ENCODE measurements around the gene MT1E.
"Not testable (repeated sequence)": the region's sequence is repeated elsewhere in the genome, so short reads cannot be mapped to it uniquely, and the experiment has no call there.

The MT1E gene

GRCh38 chr16:56649271-56649670, 23.7 kb downstream of the MT1E start:
- FAIRE-seq, result no peak

GRCh38 chr16:56649820-56650219, 24.2 kb downstream of the MT1E start:
- no peak for FAIRE-seq

GRCh38 chr16:56651586-56651985, 26.0 kb downstream of the MT1E start, which contains the start of gene MT1B:
MT1B (plus strand) TSS chr16:56651886; CDS start chr16:56651954, 68 bp downstream.
- FAIRE-seq, result no peak

- no peak for FAIRE-seq
Observed at GRCh38 chr16:56652600-56652999, 27.0 kb downstream of the MT1E start.

GRCh38 chr16:56653218-56653617, 27.6 kb downstream of the MT1E start:
- FAIRE-seq, result no peak

- FAIRE-seq, result no peak
Observed at GRCh38 chr16:56657555-56658326, 32.2 kb downstream of the MT1E start, which contains the start of gene MT1F. MT1F (plus strand) TSS chr16:56657959; CDS start chr16:56658059, 100 bp downstream.

- FAIRE-seq, result no peak
Observed at GRCh38 chr16:56658327-56658875, 32.8 kb downstream of the MT1E start.

GRCh38 chr16:56662357-56663354, 37.1 kb downstream of the MT1E start:
- FAIRE-seq, result no peak

GRCh38 chr16:56664506-56664905, 38.9 kb downstream of the MT1E start:
- FAIRE-seq, result no peak

- not testable (repeated sequence) for FAIRE-seq
Observed at GRCh38 chr16:56665286-56666261, 40.0 kb downstream of the MT1E start.

- FAIRE-seq, result no peak
Observed at GRCh38 chr16:56667581-56668571, 42.3 kb downstream of the MT1E start, which contains the start of gene MT1G. MT1G (minus strand) TSS chr16:56668065; CDS start chr16:56667993, 72 bp downstream.

GRCh38 chr16:56669005-56669839, 43.6 kb downstream of the MT1E start, which contains the start of gene MT1H:
MT1H (plus strand) TSS chr16:56669814; CDS start chr16:56669885, 71 bp downstream.
- FAIRE-seq, result no peak

- FAIRE-seq, result no peak
Observed at GRCh38 chr16:56669840-56670619, 44.4 kb downstream of the MT1E start.

- no peak for FAIRE-seq
Observed at GRCh38 chr16:56670620-56670934, 45.0 kb downstream of the MT1E start.

GRCh38 chr16:56671691-56672090, 46.1 kb downstream of the MT1E start:
- FAIRE-seq, result not testable (repeated sequence)

- not testable (repeated sequence) for FAIRE-seq
Observed at GRCh38 chr16:56672171-56672570, 46.6 kb downstream of the MT1E start.

- FAIRE-seq, result no peak
Observed at GRCh38 chr16:56672761-56673536, 47.4 kb downstream of the MT1E start.

GRCh38 chr16:56673921-56674320, 48.3 kb downstream of the MT1E start:
- no peak for FAIRE-seq
